ENCODE results near the gene ALDH1A3.

The ALDH1A3 gene

GRCh38 chr15:100893261-100893963 lies 13.8 kb downstream of the ALDH1A3 start:
- no peak overlapping the region for H3K27ac ChIP-seq
- H3K9ac ChIP-seq (ENCODE audit: insufficient read length): no peak overlapping the region
- no peaks in the 10 kb centered on the region for H3K9me3 ChIP-seq (ENCODE audit: low read depth, low read length)
- TF ChIP-seq FOXP2 (optimal IDR thresholded peaks at IDR 0.05; ENCODE audit: control extremely low read depth, extremely low read length, insufficient read depth): no peak
- TF ChIP-seq EZH2 (IDR thresholded peaks at IDR 0.05): no peak
- TF ChIP-seq POLR2AphosphoS5 (IDR thresholded peaks at IDR 0.05; ENCODE audit: borderline replicate concordance, low read depth, low read length): no peak
- no peaks in the 10 kb centered on the region for H3K36me3 ChIP-seq (ENCODE audit: insufficient read depth, low read length)
- DNase-seq (ENCODE audit: low read depth, low spot score): no peak
- no peak overlapping the region for H3K4me3 ChIP-seq

GRCh38 chr15:100893964-100894295 lies 14.3 kb downstream of the ALDH1A3 start:
- DNase-seq (ENCODE audit: low read depth, low spot score): no peak
- Histone ChIP-seq H3K27ac (no peak overlapping the region), H3K36me3 (ENCODE audit: insufficient read depth, low read length) (no peaks in the 10 kb centered on the region), H3K9me3 (ENCODE audit: low read depth, low read length) (no peaks in the 10 kb centered on the region), H3K4me3 (no peak overlapping the region), H3K9ac (ENCODE audit: insufficient read length) (no peak overlapping the region)
- TF ChIP-seq FOXP2 (optimal IDR thresholded peaks at IDR 0.05; ENCODE audit: control extremely low read depth, extremely low read length, insufficient read depth) (no peak), EZH2 (IDR thresholded peaks at IDR 0.05) (no peak), POLR2AphosphoS5 (IDR thresholded peaks at IDR 0.05; ENCODE audit: borderline replicate concordance, low read depth, low read length) (no peak)

GRCh38 chr15:100895721-100896120 lies 16.1 kb downstream of the ALDH1A3 start:
- Histone ChIP-seq H3K27ac (no peak overlapping the region), H3K9me3 (ENCODE audit: low read depth, low read length) (no peaks in the 10 kb centered on the region), H3K4me3 (no peak overlapping the region), H3K9ac (ENCODE audit: insufficient read length) (no peak overlapping the region), H3K36me3 (ENCODE audit: insufficient read depth, low read length) (no peaks in the 10 kb centered on the region)
- DNase-seq (ENCODE audit: low read depth, low spot score): no peak
- TF ChIP-seq EZH2 (IDR thresholded peaks at IDR 0.05): no peak
- TF ChIP-seq POLR2AphosphoS5 (IDR thresholded peaks at IDR 0.05; ENCODE audit: borderline replicate concordance, low read depth, low read length): no peak
- no peak for TF ChIP-seq FOXP2 (optimal IDR thresholded peaks at IDR 0.05; ENCODE audit: control extremely low read depth, extremely low read length, insufficient read depth)

- no peak for TF ChIP-seq EZH2 (IDR thresholded peaks at IDR 0.05)
- no peak for TF ChIP-seq FOXP2 (optimal IDR thresholded peaks at IDR 0.05; ENCODE audit: control extremely low read depth, extremely low read length, insufficient read depth)
- TF ChIP-seq POLR2AphosphoS5 (IDR thresholded peaks at IDR 0.05; ENCODE audit: borderline replicate concordance, low read depth, low read length): no peak
- H3K4me3 ChIP-seq: no peak overlapping the region
Observed at GRCh38 chr15:100897221-100898151, 17.9 kb downstream of the ALDH1A3 start.

GRCh38 chr15:100898152-100898490 lies 18.5 kb downstream of the ALDH1A3 start:
- Histone ChIP-seq H3K9me3 (ENCODE audit: low read depth, low read length) (no peaks in the 10 kb centered on the region), H3K36me3 (ENCODE audit: insufficient read depth, low read length) (no peaks in the 10 kb centered on the region), H3K9ac (ENCODE audit: insufficient read length) (no peak overlapping the region), H3K4me3 (no peak overlapping the region), H3K27ac (no peak overlapping the region)
- no peak for TF ChIP-seq POLR2AphosphoS5 (IDR thresholded peaks at IDR 0.05; ENCODE audit: borderline replicate concordance, low read depth, low read length)
- TF ChIP-seq EZH2 (IDR thresholded peaks at IDR 0.05): no peak
- TF ChIP-seq FOXP2 (optimal IDR thresholded peaks at IDR 0.05; ENCODE audit: control extremely low read depth, extremely low read length, insufficient read depth): no peak
- DNase-seq (ENCODE audit: low read depth, low spot score): no peak

More at GRCh38 chr15:100897221-100898151, 17.9 kb downstream of the ALDH1A3 start:
- Histone ChIP-seq H3K36me3 (ENCODE audit: insufficient read depth, low read length) (no peaks in the 10 kb centered on the region), H3K27ac (no peak overlapping the region), H3K9ac (ENCODE audit: insufficient read length) (no peak overlapping the region), H3K9me3 (ENCODE audit: low read depth, low read length) (no peaks in the 10 kb centered on the region)
- DNase-seq (ENCODE audit: low read depth, low spot score): no peak

GRCh38 chr15:100898661-100899462 lies 19.2 kb downstream of the ALDH1A3 start:
- no peak for DNase-seq (ENCODE audit: low read depth, low spot score)
- Histone ChIP-seq H3K9ac (ENCODE audit: insufficient read length) (no peak overlapping the region), H3K27ac (no peak overlapping the region), H3K9me3 (ENCODE audit: low read depth, low read length) (no peaks in the 10 kb centered on the region), H3K36me3 (ENCODE audit: insufficient read depth, low read length) (no peaks in the 10 kb centered on the region), H3K4me3 (no peak overlapping the region)
- no peak for TF ChIP-seq FOXP2 (optimal IDR thresholded peaks at IDR 0.05; ENCODE audit: control extremely low read depth, extremely low read length, insufficient read depth)
- TF ChIP-seq POLR2AphosphoS5 (IDR thresholded peaks at IDR 0.05; ENCODE audit: borderline replicate concordance, low read depth, low read length): no peak
- TF ChIP-seq EZH2 (IDR thresholded peaks at IDR 0.05): no peak

DNA sequence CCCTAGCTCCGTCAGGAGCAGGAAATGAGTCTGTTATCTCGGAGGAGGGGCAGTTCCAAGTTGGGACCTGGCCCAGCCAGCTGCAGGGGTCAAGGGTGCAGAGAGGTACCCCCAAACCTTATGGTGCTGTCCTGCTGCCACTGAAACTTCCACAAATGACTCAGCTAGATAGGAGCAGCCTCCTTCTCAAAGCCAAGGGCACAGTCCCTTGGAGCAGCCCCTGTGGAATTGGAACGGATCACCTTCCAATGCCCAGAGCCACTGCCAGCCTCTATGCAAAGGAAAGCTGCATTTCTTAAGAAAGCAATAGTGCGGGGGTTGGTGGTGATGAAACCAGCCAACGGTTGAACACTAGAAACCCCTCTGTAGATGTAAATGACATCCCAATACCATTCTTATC lies 20.0 kb downstream of the ALDH1A3 start:
- H3K4me3 ChIP-seq: no peak overlapping the region
- H3K9me3 ChIP-seq (ENCODE audit: low read depth, low read length): no peaks in the 10 kb centered on the region
- H3K36me3 ChIP-seq (ENCODE audit: insufficient read depth, low read length): no peaks in the 10 kb centered on the region
- no peak for DNase-seq (ENCODE audit: low read depth, low spot score)
- H3K27ac ChIP-seq: no peak overlapping the region
- TF ChIP-seq EZH2 (IDR thresholded peaks at IDR 0.05): no peak
- TF ChIP-seq FOXP2 (optimal IDR thresholded peaks at IDR 0.05; ENCODE audit: control extremely low read depth, extremely low read length, insufficient read depth): no peak
- no peak for TF ChIP-seq POLR2AphosphoS5 (IDR thresholded peaks at IDR 0.05; ENCODE audit: borderline replicate concordance, low read depth, low read length)
- H3K9ac ChIP-seq (ENCODE audit: insufficient read length): no peak overlapping the region
